ENCODE measurements around the gene DRAP1. TPM values are rescaled to one million over a fixed set of nuclear protein-coding genes. Genes with fewer than 3 reads are reported as not detected.

The DRAP1 gene
- total RNA-seq, 2 experiments from 2014 or later, result 68.2 to 93.2 TPM

DNA sequence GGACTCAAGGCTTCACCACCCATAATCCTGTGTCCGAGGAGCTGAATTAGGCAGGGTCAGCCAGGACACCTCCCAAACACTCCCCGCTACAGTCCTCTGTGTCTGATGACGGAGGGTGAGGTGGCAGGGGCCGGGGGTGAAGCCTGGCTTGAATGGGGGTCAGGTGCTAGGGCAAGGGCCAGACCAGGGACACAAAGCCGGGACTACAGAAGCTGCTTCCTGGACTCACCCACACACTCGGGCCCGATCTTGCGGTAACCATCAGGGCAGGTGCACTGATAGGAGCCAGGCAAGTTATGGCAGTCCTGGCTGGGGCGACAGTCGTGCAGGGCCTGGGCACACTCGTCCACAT lies 48.9 kb upstream of the DRAP1 start:
- peaks cover 21% of the 10 kb centered on the region; the same call in 1 of the 2 replicates for H3K36me3 ChIP-seq (ENCODE audit: insufficient read depth, low read length)
- no peak overlapping the region for H3K27ac ChIP-seq (ENCODE audit: low read depth, low read length, poor library complexity, severe bottlenecking)
- H3K79me2 ChIP-seq (ENCODE audit: insufficient read depth, low read depth, low read length), result no peaks in the 10 kb centered on the region
- no TSS peak for BruUV-seq (replicated peaks)
- H3K9me3 ChIP-seq (ENCODE audit: low read length), result no peaks in the 10 kb centered on the region
- H3K4me1 ChIP-seq (ENCODE audit: insufficient read depth, low read length, poor library complexity, severe bottlenecking), result peaks cover 35% of the 10 kb centered on the region
- H3K4me2 ChIP-seq (ENCODE audit: low read length), result no peak overlapping the region
- ChIA-PET POLR2A (interaction anchor here (0.8 kb wide), 1 partner anchor 20 kb away, joined by 3 read pairs; the partner anchor contains the start of gene CCDC85B), CTCF (ENCODE audit: unreplicated experiment) (interaction anchor here (1.3 kb wide), 1 partner anchor 11 kb away, joined by 4 read pairs; the partner anchor contains the start of gene MUS81)
- no peak for DNase-seq (ENCODE audit: low spot score)
- no peak overlapping the region for H2AFZ ChIP-seq (ENCODE audit: low read length)
- H4K20me1 ChIP-seq (ENCODE audit: insufficient read depth, low read length), result no peaks in the 10 kb centered on the region
- H3K4me3 ChIP-seq (ENCODE audit: low read depth, low read length, poor library complexity, severe bottlenecking), result no peak overlapping the region
- intact Hi-C loops (cut with micrococcal nuclease; ENCODE audit: unreplicated experiment), result no loop called here
- no peaks in the 10 kb centered on the region for H3K9me2 ChIP-seq (ENCODE audit: insufficient read depth, low read length)
- no peak for TF ChIP-seq EZH2phosphoT487 (IDR thresholded peaks at IDR 0.05; ENCODE audit: borderline replicate concordance, low read depth, low read length)
- TF ChIP-seq, protein P1, sequence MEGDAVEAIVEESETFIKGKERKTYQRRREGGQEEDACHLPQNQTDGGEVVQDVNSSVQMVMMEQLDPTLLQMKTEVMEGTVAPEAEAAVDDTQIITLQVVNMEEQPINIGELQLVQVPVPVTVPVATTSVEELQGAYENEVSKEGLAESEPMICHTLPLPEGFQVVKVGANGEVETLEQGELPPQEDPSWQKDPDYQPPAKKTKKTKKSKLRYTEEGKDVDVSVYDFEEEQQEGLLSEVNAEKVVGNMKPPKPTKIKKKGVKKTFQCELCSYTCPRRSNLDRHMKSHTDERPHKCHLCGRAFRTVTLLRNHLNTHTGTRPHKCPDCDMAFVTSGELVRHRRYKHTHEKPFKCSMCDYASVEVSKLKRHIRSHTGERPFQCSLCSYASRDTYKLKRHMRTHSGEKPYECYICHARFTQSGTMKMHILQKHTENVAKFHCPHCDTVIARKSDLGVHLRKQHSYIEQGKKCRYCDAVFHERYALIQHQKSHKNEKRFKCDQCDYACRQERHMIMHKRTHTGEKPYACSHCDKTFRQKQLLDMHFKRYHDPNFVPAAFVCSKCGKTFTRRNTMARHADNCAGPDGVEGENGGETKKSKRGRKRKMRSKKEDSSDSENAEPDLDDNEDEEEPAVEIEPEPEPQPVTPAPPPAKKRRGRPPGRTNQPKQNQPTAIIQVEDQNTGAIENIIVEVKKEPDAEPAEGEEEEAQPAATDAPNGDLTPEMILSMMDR (conservative IDR thresholded peaks at IDR 0.05; ENCODE audit: low read length), result no peak

DNA sequence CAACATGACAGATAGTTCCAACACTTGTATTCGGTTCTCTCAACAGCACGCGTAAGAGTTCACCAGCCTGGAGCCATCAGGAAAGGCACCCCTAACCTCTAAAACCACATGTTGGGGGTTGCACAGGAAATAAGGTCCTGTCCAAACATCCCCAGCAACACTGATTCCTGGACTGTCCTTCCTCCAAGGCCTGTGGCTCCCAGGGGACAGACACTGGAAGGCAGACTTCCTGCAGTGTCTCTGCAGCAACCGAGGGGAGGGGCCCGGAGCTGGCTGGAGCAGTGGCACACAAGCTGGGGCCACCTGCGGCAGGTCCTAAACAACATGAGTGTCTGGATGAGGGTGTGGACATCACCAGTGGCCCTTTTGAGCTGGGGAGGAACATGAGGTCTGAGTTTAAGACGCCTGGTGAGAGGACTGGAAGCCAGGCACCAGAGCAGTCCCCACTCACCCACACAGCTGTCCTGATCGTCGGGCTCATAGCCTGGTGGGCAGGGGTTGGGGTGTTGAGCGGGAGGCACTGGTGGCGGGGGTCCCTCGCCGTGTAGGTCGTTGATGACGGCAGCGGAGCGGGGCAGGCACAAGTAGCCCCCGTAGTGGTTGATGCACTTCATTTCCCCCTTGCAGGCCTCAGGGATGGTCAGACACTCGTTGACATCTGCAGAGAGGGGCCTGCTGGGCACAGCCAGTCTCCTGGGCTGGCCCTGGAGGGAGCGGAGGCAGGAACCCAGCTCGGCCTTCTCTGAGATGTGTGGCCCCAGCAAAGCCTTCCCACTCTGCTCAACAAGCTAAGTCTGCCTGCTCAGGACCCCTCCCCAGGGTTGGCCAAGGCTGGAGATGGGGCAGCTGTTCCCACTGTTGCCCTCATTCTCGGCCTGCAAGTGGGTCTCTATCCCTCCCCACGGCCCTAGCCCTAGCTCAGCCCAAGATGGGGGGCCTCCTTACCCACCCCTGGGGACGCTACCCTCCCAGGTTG lies 48.2 kb upstream of the DRAP1 start:
- TF ChIP-seq EZH2phosphoT487 (IDR thresholded peaks at IDR 0.05; ENCODE audit: borderline replicate concordance, low read depth, low read length), result no peak
- TF ChIP-seq, protein P1 (conservative IDR thresholded peaks at IDR 0.05; ENCODE audit: low read length), result no peak
- ChIA-PET POLR2A (interaction anchor here (0.6 to 1.8 kb wide), 6 partner anchors 14 to 232 kb away, joined by 3 to 6 read pairs (median 3); partner anchors contain the start of gene CCDC85B), CTCF (ENCODE audit: unreplicated experiment) (no interaction called here)
- no peaks in the 10 kb centered on the region for H3K9me3 ChIP-seq (ENCODE audit: low read length)
- H3K4me3 ChIP-seq (ENCODE audit: low read depth, low read length, poor library complexity, severe bottlenecking), result no peak overlapping the region
- H3K36me3 ChIP-seq (ENCODE audit: insufficient read depth, low read length), result peaks cover 14% of the 10 kb centered on the region; the same call in 1 of the 2 replicates
- no peak overlapping the region for H2AFZ ChIP-seq (ENCODE audit: low read length)
- H3K4me1 ChIP-seq (ENCODE audit: insufficient read depth, low read length, poor library complexity, severe bottlenecking), result peaks cover 35% of the 10 kb centered on the region
- H4K20me1 ChIP-seq (ENCODE audit: insufficient read depth, low read length), result no peaks in the 10 kb centered on the region
- BruUV-seq (replicated peaks), result no TSS peak
- DNase-seq (ENCODE audit: low spot score), result peak; percentile 39
- no peaks in the 10 kb centered on the region for H3K79me2 ChIP-seq (ENCODE audit: insufficient read depth, low read depth, low read length)
- no peaks in the 10 kb centered on the region for H3K9me2 ChIP-seq (ENCODE audit: insufficient read depth, low read length)
- no peak overlapping the region for H3K27ac ChIP-seq (ENCODE audit: low read depth, low read length, poor library complexity, severe bottlenecking)
- intact Hi-C loops (cut with micrococcal nuclease; ENCODE audit: unreplicated experiment), result no loop called here
- peak overlapping the region; percentile 8; the same call in 1 of the 2 replicates for H3K4me2 ChIP-seq (ENCODE audit: low read length)

All from OCI-LY7 (cell line).